Esophagus muscularis mucosa (tissue), 3 donors: Measurements from ENCODE around the gene GRK3.
"Not testable (repeated sequence)": the region's sequence is repeated elsewhere in the genome, so short reads cannot be mapped to it uniquely, and the experiment has no call there.

Source experiments
- CTCF ChIP-seq, 3 experiments: fragments of 200-600 bp in 2 of 3; fragments of 450-650 bp in 1 of 3; sonication (generic) in 2 of 3; IDR thresholded peaks; one replicate each; pipeline ENCODE4 v1.5.1; 2017 to 2019; ENCODE audit warnings: antibody characterized with exemption in 3 of 3, mild to moderate bottlenecking in 2 of 3, moderate library complexity in 1 of 3
- POLR2A ChIP-seq: fragments of 450-650 bp; IDR thresholded peaks from one replicate; pipeline ENCODE4 v1.6.1; 2017; ENCODE audit warnings: antibody characterized with exemption, moderate library complexity, mild to moderate bottlenecking, low read depth
- POLR2AphosphoS5 ChIP-seq, 2 donors: sonication (generic); formaldehyde crosslinking; IDR thresholded peaks; one replicate each; pipeline ENCODE4 v1.6.1; 2017; ENCODE audit warnings: antibody characterized with exemption in 2 of 2

DNA sequence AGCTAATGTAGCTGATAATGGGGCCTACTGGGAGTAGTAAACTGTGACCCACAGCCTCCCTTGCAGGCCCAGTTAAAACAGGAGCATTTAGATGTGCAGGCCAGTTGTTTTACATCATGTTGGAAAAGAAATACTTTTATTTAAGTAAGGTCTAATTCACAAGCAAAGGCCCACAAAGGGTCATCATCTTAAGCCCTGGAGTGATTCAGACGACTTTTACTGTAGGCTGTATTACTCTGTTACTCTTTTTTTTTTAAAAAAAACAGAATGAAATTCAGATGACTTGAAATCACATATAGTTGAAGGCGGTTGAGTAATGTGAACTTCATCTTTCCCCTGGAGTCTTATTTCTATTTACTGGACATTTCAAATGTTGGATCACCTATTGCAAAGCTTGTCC, 3.6 kb downstream of the GRK3 start:
- TF ChIP-seq CTCF (IDR thresholded peaks at IDR 0.05); POLR2A; POLR2AphosphoS5 (IDR thresholded peaks at IDR 0.05): not testable (repeated sequence)
